ENCODE measurements around the gene MTG1. TPM values are rescaled to one million over a fixed set of nuclear protein-coding genes. Genes with fewer than 3 reads are reported as not detected.
"Not testable (repeated sequence)": the region's sequence is repeated elsewhere in the genome, so short reads cannot be mapped to it uniquely, and the experiment has no call there.

The MTG1 gene
- polyA plus RNA-seq, 1 donor from 2014 or later: 51.8 TPM

DNA sequence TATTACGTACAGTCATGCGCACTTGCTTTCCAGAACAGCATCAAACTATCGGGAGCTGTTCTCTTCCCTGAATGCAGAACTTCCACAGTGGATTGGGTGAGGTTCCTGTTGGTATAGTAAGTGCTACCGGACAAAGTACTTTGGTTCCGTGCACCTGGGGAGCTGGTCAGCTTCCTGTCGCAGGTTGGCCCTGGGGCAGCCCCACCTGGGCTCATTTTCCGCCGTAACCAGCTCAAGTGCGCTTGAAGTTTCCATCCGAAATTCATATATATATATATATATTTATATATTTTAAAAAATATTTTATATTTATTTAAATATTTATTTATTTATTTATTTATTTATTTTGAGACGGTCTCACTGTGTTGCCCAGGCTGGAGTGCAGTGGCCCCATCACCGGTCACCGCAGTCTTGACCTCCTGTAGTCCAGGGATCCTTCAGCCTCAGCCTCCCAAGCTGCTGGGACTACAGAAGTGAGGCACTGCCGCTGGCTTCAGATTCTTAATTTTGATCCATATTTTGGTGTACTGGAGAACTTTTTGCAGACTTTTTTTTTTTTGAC, 66.3 kb downstream of the MTG1 start:
- peaks cover 2% of the 10 kb centered on the region for H3K36me3 Mint-ChIP-seq
- H3K4me1 Mint-ChIP-seq: no peaks in the 10 kb centered on the region
- no peaks in the 10 kb centered on the region for H3K27me3 Mint-ChIP-seq
- no peak overlapping the region for H3K4me3 Mint-ChIP-seq
- H3K27ac Mint-ChIP-seq: no peak overlapping the region
- H3K9me3 Mint-ChIP-seq: no peaks in the 10 kb centered on the region

DNA sequence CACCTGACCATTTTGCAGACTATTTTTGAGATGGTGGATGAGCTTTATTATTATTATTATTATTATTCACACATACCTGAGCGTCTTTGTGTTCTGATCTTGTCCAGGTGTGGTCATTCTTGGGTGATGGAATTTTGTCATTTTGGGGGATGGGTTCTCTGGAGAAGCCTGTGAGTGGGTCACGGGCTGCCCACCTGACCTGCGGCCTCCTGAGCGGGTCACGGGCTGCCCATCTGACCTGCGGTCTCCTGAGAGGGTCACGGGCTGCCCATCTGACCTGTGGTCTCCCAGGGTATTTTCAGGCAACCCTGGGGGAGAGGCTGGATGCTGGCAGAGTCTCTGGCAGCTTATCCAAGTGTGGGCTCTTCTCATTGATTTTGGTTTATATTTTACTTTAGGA, 67.1 kb downstream of the MTG1 start:
- Mint-ChIP-seq H3K4me3 (no peak overlapping the region), H3K9me3 (no peaks in the 10 kb centered on the region), H3K27me3 (no peaks in the 10 kb centered on the region), H3K27ac (no peak overlapping the region), H3K36me3 (peaks cover 2% of the 10 kb centered on the region), H3K4me1 (no peaks in the 10 kb centered on the region)

DNA sequence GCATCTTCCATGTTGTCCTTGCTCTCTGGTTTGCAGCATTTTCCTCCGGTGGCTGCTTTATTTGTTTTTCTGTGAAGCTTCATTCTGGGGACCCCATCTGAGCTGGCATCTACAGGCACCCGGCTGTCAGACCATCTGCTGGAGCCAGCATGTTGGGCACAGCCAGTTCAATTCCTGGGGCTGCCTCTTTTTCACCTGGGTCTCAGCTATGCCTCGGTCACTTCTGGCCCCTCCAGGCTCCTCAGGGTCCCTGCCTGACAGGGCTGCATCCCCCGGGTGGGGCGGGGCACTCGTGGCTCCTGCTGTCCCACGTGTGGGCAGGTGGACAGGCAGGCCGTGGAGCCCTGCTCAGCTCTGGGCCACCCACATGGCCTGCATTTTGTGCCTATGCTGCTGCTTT, 67.9 kb downstream of the MTG1 start:
- H3K4me1 Mint-ChIP-seq: no peaks in the 10 kb centered on the region
- H3K9me3 Mint-ChIP-seq: no peaks in the 10 kb centered on the region
- no peak overlapping the region for H3K27ac Mint-ChIP-seq
- H3K4me3 Mint-ChIP-seq: no peak overlapping the region
- H3K27me3 Mint-ChIP-seq: no peaks in the 10 kb centered on the region
- peaks cover 2% of the 10 kb centered on the region for H3K36me3 Mint-ChIP-seq

DNA sequence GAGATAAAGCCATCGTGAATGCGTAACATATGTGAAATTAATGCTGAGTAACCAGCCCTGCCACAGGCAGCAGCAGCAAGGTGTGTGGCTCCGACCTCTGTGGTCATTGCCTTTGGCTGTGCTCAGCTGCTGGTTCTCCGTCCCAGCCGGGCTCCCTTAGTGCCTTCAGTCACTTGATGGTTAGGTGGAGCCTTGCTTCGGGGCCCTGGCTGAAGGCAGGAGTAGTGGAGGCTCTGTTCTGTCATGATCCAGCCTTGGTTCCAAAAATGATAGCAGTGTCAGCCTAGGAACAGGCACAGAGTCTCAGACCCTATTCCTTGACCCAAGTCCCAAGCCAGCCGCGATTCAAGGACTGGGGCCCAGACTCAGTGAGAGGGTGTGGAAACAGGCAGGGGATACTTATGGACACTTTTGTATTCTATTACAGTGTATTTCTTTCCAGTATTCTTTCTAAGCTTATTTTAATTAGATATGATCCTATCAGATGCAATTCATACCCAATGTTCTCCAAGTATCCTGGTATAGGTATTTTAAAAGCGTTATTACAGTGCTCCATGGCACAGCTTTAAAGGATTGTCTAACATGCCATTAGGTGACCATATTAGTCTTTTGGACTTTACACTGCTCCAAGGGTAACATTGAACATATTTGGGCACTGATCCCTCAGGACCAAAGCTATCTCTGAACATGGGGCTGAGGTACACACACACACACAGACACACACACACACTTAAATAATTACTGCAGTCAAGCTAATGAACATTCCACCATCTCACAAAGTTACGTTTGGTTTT, 68.8 kb downstream of the MTG1 start:
- no peak overlapping the region for H3K27ac Mint-ChIP-seq
- no peak overlapping the region for H3K4me3 Mint-ChIP-seq
- H3K27me3 Mint-ChIP-seq: no peaks in the 10 kb centered on the region
- H3K36me3 Mint-ChIP-seq: peaks cover 3% of the 10 kb centered on the region
- no peaks in the 10 kb centered on the region for H3K9me3 Mint-ChIP-seq
- H3K4me1 Mint-ChIP-seq: no peaks in the 10 kb centered on the region

DNA sequence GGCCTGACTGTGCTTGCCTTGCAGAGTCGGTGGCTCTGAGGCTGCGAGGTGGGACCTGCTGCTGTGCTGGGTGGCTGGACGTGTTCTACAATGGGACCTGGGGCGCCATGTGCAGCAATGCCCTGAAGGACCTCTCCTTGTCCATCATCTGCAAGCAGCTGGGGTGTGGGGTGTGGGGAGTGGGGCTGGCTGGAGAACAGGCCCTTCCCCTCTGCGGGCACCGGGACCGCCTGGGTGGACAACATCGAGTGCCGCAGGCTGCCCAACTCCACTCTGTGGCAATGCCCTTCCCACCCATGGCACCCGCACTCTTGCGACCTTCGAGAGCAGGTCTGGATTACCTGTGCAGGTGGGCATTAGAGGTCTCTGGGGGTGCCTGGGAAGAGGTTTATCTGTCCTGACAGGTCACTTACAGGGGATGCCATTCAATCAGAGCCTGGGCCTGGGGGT, 70.7 kb downstream of the MTG1 start:
- Mint-ChIP-seq H3K27me3 (no peaks in the 10 kb centered on the region), H3K4me3 (no peak overlapping the region), H3K9me3 (peaks cover 0 to 3% (median 2%) of the 10 kb centered on the region in 3 donors), H3K4me1 (no peaks in the 10 kb centered on the region), H3K36me3 (peaks cover 7% of the 10 kb centered on the region), H3K27ac (no peak overlapping the region)

DNA sequence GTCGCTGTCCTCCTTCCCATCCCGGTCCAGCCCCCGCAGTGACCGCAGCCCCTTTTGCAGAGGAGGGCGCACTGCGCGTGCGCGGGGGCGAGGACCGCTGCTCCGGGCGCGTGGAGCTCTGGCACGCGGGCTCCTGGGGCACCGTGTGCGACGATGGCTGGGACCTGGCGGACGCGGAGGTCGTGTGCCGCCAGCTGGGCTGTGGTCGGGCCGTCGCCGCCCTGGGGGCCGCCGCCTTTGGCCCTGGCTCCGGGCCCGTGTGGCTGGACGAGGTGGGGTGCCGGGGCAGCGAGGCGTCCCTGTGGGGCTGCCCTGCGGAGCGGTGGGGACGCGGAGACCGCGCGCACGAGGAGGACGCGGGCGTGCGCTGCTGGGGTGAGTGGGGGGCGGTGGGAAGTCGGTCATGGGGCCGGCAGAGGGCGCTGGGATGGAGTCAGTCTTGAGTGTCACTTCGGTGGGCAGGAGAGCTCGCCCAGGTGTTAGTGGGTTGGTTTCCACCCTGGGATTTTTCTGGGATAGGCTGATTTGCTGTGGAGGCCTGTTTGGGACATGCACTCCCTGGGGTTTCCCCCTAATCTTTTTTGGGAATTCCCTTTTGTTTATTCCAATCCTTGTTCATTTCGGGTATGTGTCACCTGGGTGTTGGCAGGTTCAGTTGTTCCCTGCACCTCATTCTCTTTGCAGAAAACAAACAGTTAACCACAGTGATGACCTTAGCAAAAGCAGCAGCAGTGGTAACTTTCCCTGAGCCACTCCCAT, 71.4 kb downstream of the MTG1 start:
- no peaks in the 10 kb centered on the region for H3K4me1 Mint-ChIP-seq
- H3K36me3 Mint-ChIP-seq: peaks cover 7% of the 10 kb centered on the region
- no peak overlapping the region for H3K27ac Mint-ChIP-seq
- H3K4me3 Mint-ChIP-seq: no peak overlapping the region
- H3K27me3 Mint-ChIP-seq: no peaks in the 10 kb centered on the region
- H3K9me3 Mint-ChIP-seq: peaks cover 0 to 3% (median 2%) of the 10 kb centered on the region in 3 donors

DNA sequence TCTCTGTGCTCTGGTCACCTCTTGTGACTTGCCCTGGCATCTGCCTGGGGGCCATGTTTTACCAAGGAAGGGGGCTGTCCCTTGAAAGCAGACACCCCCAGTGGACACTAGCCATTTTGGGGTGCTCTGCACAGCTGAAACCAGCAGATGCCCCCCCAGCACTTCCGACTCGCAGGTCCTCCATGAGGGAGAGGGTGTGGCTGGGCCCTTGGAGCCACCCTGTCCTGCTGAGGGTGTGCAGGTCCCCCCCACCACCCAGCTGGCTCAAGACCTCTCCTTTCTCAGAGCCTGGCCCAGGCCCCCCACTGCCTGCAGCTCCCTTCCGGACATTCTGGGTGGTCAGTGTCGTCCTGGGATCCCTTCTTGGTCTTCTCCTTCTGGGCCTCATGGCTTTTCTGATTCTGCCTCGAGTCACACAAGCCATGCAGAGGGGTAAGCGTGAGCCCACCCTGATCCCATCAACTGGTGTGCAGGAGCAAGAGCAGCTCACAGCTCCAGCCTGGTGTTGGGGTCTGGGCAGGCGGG, 72.1 kb downstream of the MTG1 start:
- Mint-ChIP-seq H3K27ac (peak overlapping the region in 1 of 3 donors; percentile 52), H3K9me3 (peaks cover 0 to 3% (median 2%) of the 10 kb centered on the region in 3 donors), H3K36me3 (peaks cover 7% of the 10 kb centered on the region), H3K4me1 (no peaks in the 10 kb centered on the region), H3K4me3 (no peak overlapping the region), H3K27me3 (no peaks in the 10 kb centered on the region)

DNA sequence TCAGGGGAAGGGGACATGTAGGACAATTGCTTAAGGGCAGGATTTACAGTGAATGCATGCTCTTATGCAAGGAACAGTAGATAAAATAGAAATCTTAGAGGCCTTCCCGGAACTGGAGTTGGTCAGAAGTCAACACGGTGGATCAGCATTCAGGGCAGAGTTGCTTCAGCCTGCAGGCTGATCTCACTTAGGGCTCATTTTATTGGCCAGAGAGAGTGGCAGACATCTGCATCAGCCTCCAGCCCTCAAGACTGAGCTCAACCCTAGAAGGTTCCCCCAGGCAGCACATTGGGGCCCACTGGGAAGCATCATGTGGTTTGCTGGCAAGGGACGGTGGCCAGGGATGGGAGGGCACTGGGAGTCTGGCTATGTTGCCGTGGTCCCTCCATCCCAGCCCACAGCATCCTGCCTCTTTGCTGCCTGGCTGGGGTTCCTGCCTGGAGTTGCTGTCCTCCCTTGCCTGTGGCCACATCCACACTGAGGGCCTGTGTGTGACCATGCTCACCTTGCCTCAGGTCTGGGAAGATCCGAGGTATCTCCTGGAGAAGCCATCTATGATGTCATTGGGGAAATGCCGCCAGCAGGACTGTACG, 72.8 kb downstream of the MTG1 start:
- Mint-ChIP-seq H3K27me3 (no peaks in the 10 kb centered on the region), H3K4me1 (no peaks in the 10 kb centered on the region), H3K27ac (peak overlapping the region in 1 of 3 donors; percentile 52), H3K4me3 (no peak overlapping the region), H3K9me3 (peaks cover 0 to 3% (median 2%) of the 10 kb centered on the region in 3 donors), H3K36me3 (peaks cover 7% of the 10 kb centered on the region)

DNA sequence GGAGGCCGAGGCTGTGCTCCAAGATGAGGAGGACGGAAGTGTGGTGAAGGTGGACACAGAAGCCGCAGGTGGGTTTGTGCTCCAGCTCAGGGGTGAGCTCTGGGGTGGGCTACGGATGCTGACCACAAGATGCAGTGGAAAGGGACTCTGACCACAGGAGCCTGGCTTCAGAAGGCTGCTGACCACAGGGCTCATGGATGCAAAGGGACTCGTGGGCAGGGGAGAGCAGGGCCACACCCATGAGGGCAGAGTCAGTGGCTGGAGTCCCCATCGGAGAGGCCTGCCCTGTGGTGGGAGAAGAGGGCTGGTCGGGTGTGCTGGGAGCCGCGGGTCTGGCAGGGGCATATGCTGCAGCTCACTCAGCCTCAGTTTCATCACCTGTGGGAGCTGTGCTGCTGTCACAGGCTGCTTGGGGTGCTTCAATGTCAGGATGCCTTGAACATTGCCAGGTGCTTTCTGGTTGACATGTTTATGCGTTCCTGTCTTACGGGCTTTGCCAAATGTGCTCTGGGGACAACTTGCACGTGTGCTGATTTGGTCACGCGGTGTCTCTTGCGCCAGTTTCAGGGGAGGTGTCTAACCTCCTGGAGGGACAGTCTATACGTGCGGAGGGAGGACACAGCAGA, 73.4 kb downstream of the MTG1 start:
- Mint-ChIP-seq H3K9me3 (peaks cover 0 to 3% (median 2%) of the 10 kb centered on the region in 3 donors), H3K27me3 (no peaks in the 10 kb centered on the region), H3K36me3 (peaks cover 5% of the 10 kb centered on the region), H3K4me3 (no peak overlapping the region), H3K4me1 (no peaks in the 10 kb centered on the region), H3K27ac (no peak overlapping the region)

DNA sequence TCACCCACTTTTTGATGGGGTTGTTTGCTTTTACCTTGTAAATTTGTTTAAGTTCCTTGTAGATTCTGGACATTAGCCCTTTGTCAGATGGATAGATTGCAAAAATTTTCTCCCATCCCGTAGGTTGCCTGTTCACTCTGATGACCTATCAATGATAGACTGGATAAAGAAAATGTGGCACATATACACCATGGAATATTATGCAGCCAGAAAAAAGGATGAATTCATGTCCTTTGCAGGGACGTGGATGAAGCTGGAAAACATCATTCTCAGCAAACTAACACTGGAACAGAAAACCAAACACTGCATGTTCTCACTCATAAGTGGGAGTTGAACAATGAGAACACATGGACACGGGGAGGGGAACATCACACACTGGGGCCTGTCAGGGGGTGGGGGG, 75.2 kb downstream of the MTG1 start:
- not testable (repeated sequence) for H3K27ac Mint-ChIP-seq, H3K36me3 Mint-ChIP-seq, H3K27me3 Mint-ChIP-seq, H3K4me1 Mint-ChIP-seq, H3K9me3 Mint-ChIP-seq, H3K4me3 Mint-ChIP-seq

DNA sequence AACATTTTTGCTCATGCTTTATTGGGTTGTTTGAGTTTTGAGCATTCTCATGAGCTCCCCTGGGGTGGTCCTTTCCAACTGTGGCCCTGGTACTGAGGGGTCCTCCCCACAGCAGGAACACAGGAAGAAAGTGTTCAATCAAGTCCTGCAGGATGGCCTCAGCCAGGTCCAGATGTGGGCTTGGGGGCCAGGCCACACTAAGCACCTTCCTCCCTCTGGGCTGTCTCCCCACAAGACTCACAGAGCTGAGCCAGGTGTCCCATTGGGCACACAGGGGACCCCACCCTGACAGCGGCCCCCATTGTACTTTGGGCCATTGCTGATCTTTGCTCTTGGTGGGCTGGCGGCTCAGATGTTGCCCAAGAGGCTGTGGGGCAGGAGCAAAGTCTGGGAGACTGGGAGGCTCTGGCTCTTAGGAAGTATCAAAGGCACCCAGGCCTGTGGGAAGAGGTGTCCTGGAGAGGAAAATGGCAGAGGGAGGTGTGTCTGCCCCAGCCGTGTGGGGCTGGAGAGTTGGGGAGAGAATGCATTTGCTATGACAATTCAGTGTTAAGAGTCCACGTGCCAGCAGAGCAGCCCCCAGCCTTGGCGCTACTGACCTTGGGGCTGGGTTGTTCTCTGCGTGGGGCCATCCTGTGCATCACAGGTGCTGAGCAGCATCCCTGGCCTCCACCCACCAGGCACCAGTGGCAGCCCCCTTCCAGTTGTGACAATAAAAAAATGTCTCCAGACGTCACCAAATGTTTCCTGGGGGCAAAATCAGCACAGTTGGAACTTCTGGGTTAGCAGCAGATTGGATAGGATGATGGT, 77.5 kb downstream of the MTG1 start:
- Mint-ChIP-seq H3K27me3 (no peaks in the 10 kb centered on the region), H3K4me3 (no peak overlapping the region), H3K27ac (no peak overlapping the region), H3K4me1 (peaks cover 0 to 3% (median 2%) of the 10 kb centered on the region in 3 donors), H3K36me3 (peaks cover 6% of the 10 kb centered on the region), H3K9me3 (peaks cover 0 to 3% (median 2%) of the 10 kb centered on the region in 3 donors)

Measured in IgD-negative memory B cell (primary cell).